ENCODE data around the gene RPS6KA1.

DNA sequence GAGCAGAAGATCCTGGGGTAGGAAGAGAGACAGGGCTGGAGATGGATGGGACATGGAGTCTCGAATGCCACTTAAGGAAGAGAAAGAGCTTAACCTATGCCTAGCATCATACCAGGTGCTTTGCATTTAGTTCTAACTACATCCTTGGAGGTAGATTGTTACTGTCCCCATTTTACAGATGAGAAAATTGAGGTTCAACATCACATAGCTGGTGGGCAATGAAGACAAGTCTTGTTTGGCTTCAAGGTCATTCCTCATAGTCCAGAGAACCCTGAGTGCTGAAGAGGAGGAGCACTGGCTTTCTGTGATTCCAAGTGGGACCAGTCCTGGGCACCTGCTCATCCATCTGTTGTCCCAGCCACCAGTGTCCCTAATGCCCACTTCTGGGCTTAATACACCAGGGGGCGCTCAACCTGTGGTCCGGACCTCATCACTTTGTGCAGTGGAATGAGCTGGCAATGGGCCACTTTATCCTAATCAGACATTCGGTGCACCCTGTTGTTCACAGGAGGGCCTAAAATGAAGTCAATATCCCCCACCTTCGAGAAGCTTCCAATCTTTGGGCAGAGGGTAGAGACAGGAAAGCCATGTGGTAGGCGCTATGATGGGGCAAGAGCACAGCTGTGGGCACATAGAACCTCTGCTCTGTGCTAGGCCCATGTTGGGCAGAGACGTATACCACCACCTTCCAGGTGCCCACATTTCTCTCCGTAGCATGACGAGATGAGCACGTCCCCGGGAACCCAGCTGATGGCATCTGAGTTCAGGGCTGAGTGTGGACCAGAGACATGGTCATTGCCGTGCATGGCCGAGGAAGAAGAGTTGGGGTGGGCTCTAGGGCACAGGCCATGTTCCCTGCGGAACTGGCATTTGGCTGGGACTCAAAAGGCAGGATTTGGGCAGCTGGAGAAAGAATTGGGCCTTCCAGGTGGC lies 9.2 kb downstream of the RPS6KA1 start:
- TF ChIP-seq EZH2phosphoT487 (IDR thresholded peaks at IDR 0.05; ENCODE audit: borderline replicate concordance, low read length): no peak
- TF ChIP-seq, protein P1, sequence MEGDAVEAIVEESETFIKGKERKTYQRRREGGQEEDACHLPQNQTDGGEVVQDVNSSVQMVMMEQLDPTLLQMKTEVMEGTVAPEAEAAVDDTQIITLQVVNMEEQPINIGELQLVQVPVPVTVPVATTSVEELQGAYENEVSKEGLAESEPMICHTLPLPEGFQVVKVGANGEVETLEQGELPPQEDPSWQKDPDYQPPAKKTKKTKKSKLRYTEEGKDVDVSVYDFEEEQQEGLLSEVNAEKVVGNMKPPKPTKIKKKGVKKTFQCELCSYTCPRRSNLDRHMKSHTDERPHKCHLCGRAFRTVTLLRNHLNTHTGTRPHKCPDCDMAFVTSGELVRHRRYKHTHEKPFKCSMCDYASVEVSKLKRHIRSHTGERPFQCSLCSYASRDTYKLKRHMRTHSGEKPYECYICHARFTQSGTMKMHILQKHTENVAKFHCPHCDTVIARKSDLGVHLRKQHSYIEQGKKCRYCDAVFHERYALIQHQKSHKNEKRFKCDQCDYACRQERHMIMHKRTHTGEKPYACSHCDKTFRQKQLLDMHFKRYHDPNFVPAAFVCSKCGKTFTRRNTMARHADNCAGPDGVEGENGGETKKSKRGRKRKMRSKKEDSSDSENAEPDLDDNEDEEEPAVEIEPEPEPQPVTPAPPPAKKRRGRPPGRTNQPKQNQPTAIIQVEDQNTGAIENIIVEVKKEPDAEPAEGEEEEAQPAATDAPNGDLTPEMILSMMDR (IDR thresholded peaks at IDR 0.05; ENCODE audit: low read depth, low read length, poor library complexity, severe bottlenecking): peak; percentile 92

All from DOHH2 (cell line).